ENCODE results near the gene TEKT2.
A peak's percentile ranks its signal among the peaks of the same experiment; 100 is the strongest.

Gene TEKT2

GRCh38 chr1:36132029-36132428 lies 48.1 kb downstream of the TEKT2 start:
- DNase-seq: no peak

DNA sequence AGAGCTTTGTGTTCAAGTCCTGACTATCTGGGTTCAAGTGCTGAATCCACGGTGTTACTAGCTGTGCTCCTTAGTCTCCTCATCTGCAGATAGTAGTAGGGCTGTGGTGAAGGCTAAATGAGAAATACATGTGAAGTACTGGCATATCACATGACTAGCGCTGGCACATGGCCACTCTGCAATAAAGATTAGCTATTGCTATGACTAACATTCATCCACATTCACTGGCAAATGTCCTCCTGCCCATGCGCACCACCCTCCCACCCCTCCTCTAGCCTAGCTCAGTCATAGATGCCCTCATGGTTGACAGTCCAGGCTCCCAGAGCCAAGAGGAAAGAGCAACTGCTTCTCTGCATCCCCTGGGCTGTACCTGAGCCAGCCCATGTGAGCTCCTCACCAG lies 49.6 kb downstream of the TEKT2 start:
- DNase-seq: peak; percentile 56 to 76 (median 68)

DNA sequence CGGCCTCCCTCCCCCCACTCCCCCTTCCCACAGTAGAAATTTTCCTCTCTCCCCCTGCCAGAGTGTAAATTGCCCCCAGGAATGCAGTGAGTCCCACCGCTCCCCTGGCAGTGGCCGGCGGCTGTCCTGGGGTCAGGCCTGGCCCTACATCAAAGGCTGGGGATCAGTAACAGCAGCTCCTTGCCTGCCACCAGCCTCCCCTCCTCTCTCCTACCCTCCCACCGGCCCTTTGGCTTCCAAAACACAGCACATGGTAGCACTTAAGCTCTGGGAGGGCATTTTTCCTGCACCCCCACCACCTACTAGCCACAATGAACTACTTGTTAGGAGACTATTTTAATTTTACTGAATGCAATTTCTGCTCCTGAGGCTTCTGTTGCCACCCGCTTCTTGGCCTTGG lies 50.1 kb downstream of the TEKT2 start:
- no peak for DNase-seq

GRCh38 chr1:36134505-36135329 lies 50.8 kb downstream of the TEKT2 start:
- peak; percentile 58 to 75 (median 72) for DNase-seq

- DNase-seq: no peak
Observed at GRCh38 chr1:36135330-36135667, 51.4 kb downstream of the TEKT2 start.

DNA sequence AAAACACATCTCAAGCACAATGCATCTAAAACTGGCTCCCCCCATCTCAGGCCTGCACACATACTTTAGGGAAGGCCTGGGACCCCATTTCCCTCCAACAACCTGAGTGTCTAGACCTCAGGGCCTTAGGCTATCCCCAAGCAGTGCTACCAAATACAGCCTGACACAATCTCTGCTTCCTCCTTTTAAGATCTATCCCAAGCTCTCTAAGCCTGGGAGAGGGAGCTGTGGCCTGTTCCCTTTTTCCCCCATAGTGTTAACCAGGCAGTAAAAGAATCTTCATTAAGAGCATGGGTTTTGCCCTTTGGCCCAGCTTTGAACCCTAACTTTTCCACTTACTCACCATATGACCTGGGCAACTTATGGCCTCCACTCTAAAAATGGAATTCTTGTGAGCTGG lies 51.9 kb downstream of the TEKT2 start:
- DNase-seq: peak; percentile 42 to 69 (median 67)

GRCh38 chr1:36136535-36136934 lies 52.6 kb downstream of the TEKT2 start:
- DNase-seq: no peak

- no peak for DNase-seq
Observed at GRCh38 chr1:36137226-36137625, 53.3 kb downstream of the TEKT2 start.

- no peak for DNase-seq
Observed at GRCh38 chr1:36137776-36138175, 53.9 kb downstream of the TEKT2 start.
